ENCODE results near the gene DLG2.

GRCh38 chr11:83523676-83524075 lies 2103.5 kb downstream of the DLG2 start:
- TF ChIP-seq REST (IDR thresholded peaks at IDR 0.05; ENCODE audit: insufficient read depth in 1 of 2, low read depth in 2 of 2, low read length in 2 of 2) (no peak), POLR2AphosphoS5 (IDR thresholded peaks at IDR 0.05; ENCODE audit: low read depth, low read length) (no peak), SIN3A (IDR thresholded peaks at IDR 0.05; ENCODE audit: borderline replicate concordance, insufficient read depth, low read length) (no peak), TAF1 (IDR thresholded peaks at IDR 0.05; ENCODE audit: borderline replicate concordance, insufficient read depth, low read length) (no peak)
